ACC112 (cell line): ENCODE measurements around the gene RSPH1.

Experiments used
- H2AFZ ChIP-seq: fragments of 200-600 bp; sonication (generic); one replicate; pipeline ENCODE4 v1.6.0; 2017; ENCODE audit warnings: antibody characterized with exemption, low read length; ENCODE audit not compliant: unreplicated experiment
- H3K27ac ChIP-seq: fragments of 200-600 bp; sonication (generic); 2 replicates; pipeline ENCODE4 v1.5.1; 2014; ENCODE audit warnings: low read depth, mild to moderate bottlenecking, antibody characterized with exemption, low read length, moderate library complexity
- H3K27me3 ChIP-seq: fragments of 200-600 bp; sonication (generic); 2 replicates; pipeline ENCODE4 v1.6.1; 2014; ENCODE audit warnings: mild to moderate bottlenecking, antibody characterized with exemption, low read length, moderate library complexity, mixed read lengths; ENCODE audit not compliant: insufficient read depth
- H3K36me3 ChIP-seq: fragments of 200-600 bp; sonication (generic); 2 replicates; pipeline ENCODE4 v1.6.1; 2016; ENCODE audit warnings: mild to moderate bottlenecking, antibody characterized with exemption, low read length, moderate library complexity, mixed read lengths; ENCODE audit not compliant: insufficient read depth
- H3K4me1 ChIP-seq: fragments of 200-600 bp; sonication (generic); one replicate; pipeline ENCODE4 v1.6.1; 2016; ENCODE audit warnings: low read length, mixed read lengths; ENCODE audit not compliant: insufficient read depth, unreplicated experiment, control insufficient read depth
- H3K4me3 ChIP-seq: fragments of 200-600 bp; sonication (generic); 2 replicates; pipeline ENCODE4 v1.5.1; 2014; ENCODE audit warnings: mild to moderate bottlenecking, low read depth, low read length
- H3K79me2 ChIP-seq: fragments of 200-600 bp; sonication (generic); one replicate; pipeline ENCODE4 v1.6.0; 2016; ENCODE audit warnings: low read length; ENCODE audit not compliant: control insufficient read depth, unreplicated experiment, insufficient read depth

RSPH1 gene

DNA sequence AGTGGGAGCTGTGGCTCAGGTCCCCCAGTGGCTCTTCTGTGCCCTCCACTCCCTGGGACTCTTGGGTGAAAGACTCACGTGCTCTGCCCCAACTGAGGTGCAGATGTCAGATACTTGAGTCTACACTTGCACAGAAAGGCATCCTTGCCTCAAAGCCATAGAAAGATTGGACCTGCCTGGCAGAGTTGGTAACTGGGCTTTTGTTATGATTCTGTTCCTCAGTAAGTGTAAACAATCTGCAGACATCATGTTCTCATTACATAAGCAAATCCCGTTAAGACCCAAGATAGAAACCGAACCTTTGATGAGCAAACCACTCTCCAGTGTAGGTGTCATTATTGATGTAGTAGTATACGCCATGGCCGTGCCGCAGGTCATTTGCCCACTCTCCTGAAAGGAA, 10.0 kb downstream of the RSPH1 start:
- Histone ChIP-seq H3K79me2 (no peaks in the 10 kb centered on the region), H3K27ac (no peak overlapping the region), H3K4me3 (no peak overlapping the region), H3K4me1 (no peaks in the 10 kb centered on the region), H3K27me3 (peaks cover 73% of the 10 kb centered on the region), H2AFZ (no peak overlapping the region), H3K36me3 (no peaks in the 10 kb centered on the region)

DNA sequence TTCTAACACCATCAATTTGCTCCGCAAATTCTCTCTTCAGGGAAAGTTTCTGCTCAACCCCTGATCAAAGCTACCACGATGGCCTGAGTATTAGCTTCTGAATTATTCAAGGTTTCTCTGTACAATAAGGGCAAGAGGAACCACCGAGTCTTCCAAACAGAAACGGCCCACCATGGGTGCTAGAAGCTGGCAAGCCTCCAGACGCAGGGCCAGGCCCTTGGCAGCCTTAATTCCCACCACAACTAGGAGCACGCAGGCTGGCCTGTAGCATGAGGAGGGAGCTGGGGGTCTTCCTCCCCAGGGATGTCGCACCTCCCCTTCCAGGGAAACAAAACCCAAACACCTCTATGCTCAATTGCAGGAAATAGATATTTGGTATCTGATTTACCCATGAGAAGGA, 11.1 kb downstream of the RSPH1 start:
- peaks cover 62% of the 10 kb centered on the region for H3K27me3 ChIP-seq

DNA sequence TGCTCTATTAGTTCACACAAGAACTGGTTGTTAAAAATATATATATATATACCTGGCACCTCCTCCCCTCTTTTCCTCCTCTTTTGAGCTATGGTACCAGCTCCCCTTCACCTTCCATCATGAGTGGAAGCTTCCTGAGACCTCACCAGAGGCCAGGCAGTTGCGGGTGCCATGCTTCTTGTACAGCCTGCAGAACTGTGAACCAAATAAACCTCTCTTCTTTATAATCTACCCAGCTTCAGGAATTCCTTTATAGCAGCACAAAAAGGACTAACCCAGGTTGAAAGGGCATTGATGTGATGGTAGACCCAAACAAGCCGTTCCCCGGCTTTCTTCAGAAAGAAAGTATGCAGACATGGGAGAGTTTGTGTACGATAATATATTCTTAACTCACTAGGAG, 14.9 kb downstream of the RSPH1 start:
- Histone ChIP-seq H3K27me3 (peaks cover 43% of the 10 kb centered on the region), H2AFZ (no peak overlapping the region), H3K4me1 (no peaks in the 10 kb centered on the region), H3K36me3 (no peaks in the 10 kb centered on the region), H3K79me2 (no peaks in the 10 kb centered on the region), H3K27ac (no peak overlapping the region), H3K4me3 (no peak overlapping the region)

More for the DNA sequence above, 11.1 kb downstream of the RSPH1 start:
- H3K4me1 ChIP-seq, result no peaks in the 10 kb centered on the region
- H3K36me3 ChIP-seq, result no peaks in the 10 kb centered on the region
- H3K79me2 ChIP-seq, result no peaks in the 10 kb centered on the region
- H3K27ac ChIP-seq, result no peak overlapping the region
- H2AFZ ChIP-seq, result no peak overlapping the region
- no peak overlapping the region for H3K4me3 ChIP-seq

DNA sequence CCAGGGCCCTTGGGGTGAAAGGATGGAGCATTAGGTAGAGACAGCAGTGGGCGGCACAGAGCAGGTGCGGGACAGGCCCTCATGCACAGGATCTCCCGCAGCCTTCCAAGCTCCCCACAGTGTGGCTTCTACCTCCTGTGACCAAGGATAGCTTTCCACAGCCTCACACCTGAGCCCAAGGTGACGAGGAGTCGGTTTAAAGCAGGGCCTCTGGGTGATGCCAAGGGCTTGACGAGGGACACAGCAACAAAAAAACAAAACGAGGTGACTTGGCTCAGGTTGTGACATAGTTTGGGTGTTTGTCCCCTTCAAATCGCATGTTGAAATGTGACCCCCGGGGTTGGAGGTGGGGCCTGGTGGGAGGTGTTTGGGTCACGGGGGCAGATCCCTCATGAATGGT, 15.3 kb downstream of the RSPH1 start:
- no peaks in the 10 kb centered on the region for H3K79me2 ChIP-seq
- no peak overlapping the region for H3K4me3 ChIP-seq
- no peaks in the 10 kb centered on the region for H3K36me3 ChIP-seq
- no peaks in the 10 kb centered on the region for H3K4me1 ChIP-seq
- H3K27ac ChIP-seq, result no peak overlapping the region
- no peak overlapping the region for H2AFZ ChIP-seq
- peaks cover 38% of the 10 kb centered on the region for H3K27me3 ChIP-seq

DNA sequence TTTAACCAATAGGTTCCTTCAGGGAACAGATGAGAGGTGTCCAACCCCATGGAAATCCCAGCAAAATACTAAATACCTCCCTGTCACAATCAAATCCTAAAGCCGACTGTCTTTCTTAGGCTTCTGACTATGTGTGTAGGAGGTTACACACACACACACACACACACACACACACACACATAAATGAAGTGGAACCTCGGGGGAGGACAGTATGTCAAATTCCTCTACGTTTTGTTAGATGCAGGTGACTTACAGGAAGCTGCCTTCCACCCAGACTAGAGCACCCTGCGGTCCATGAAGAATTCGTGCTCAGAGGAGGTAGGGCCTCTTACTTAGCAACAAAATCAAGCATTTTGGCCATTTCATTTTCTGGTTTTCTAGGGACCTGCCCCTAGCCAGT, 16.4 kb downstream of the RSPH1 start:
- Histone ChIP-seq H3K27ac (no peak overlapping the region), H3K36me3 (no peaks in the 10 kb centered on the region), H3K4me3 (no peak overlapping the region), H3K27me3 (peaks cover 29% of the 10 kb centered on the region), H2AFZ (no peak overlapping the region), H3K79me2 (no peaks in the 10 kb centered on the region), H3K4me1 (peaks cover 3% of the 10 kb centered on the region)

DNA sequence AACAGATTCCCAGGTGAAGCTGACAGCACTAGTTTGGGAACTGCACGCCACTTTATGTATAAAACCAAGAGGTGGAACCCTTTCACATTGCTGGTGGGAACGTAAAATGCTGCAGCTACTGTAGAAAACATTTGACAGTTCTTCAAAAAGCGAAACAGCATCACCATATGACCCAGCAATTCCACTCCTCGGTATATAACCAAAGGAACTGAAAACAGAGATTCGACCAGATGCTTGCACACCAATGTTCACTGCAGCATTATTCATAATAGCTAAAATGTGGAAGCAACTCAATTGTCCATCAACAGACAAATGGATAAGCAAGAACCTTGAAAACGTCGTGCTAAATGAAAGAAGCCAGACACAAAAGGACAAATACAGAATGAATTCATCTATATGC, 17.5 kb downstream of the RSPH1 start:
- Histone ChIP-seq H2AFZ (no peak overlapping the region), H3K4me3 (no peak overlapping the region), H3K36me3 (no peaks in the 10 kb centered on the region), H3K27ac (no peak overlapping the region), H3K4me1 (peaks cover 13% of the 10 kb centered on the region), H3K79me2 (no peaks in the 10 kb centered on the region), H3K27me3 (peaks cover 29% of the 10 kb centered on the region)

DNA sequence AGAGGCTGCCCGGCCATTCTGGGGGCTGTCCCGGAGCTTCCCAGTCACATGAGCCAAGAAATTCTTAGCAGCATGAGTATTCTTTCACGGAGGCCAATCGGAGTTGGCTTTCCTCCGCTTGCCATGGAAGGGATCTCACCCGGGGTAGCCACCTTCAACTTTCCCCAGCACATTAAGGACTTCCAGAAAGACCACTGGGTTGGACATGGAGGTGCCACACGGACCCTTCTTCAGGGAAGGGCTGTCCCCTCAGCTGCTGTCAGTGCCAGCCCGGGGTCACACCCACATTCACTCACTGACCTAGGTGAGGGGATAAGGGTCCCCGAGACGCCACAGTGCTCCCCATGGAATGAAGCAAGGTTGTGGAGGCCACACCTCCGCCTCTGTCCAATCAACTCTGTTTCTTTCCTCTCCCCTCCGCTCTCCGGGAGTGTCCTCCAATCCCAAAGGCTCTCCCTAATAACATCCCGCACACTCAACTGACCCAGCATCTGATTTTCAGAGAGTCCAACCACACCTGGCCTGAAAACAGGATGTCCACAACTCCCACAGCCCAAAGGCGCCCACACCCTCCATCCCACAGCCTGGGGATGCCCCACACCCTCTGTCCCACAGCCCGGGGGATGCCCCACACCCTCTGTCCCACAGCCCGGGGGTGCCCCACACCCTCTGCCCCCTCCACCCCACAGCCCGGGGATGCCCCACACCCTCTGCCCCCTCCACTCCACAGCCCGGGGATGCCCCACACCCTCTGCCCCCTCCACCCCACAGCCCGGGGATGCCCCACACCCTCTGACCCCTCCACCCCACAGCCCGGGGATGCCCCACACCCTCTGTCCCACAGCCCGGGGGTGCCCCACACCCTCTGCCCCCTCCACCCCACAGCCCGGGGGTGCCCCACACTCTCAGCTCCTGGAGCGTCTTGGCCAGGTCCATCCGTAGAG, 19.4 kb downstream of the RSPH1 start:
- no peak overlapping the region for H3K27ac ChIP-seq
- H2AFZ ChIP-seq, result no peak overlapping the region
- H3K79me2 ChIP-seq, result no peaks in the 10 kb centered on the region
- no peak overlapping the region for H3K4me3 ChIP-seq
- peaks cover 21% of the 10 kb centered on the region; the same call in 1 of the 2 replicates for H3K27me3 ChIP-seq
- H3K4me1 ChIP-seq, result peaks cover 14% of the 10 kb centered on the region
- no peaks in the 10 kb centered on the region for H3K36me3 ChIP-seq

DNA sequence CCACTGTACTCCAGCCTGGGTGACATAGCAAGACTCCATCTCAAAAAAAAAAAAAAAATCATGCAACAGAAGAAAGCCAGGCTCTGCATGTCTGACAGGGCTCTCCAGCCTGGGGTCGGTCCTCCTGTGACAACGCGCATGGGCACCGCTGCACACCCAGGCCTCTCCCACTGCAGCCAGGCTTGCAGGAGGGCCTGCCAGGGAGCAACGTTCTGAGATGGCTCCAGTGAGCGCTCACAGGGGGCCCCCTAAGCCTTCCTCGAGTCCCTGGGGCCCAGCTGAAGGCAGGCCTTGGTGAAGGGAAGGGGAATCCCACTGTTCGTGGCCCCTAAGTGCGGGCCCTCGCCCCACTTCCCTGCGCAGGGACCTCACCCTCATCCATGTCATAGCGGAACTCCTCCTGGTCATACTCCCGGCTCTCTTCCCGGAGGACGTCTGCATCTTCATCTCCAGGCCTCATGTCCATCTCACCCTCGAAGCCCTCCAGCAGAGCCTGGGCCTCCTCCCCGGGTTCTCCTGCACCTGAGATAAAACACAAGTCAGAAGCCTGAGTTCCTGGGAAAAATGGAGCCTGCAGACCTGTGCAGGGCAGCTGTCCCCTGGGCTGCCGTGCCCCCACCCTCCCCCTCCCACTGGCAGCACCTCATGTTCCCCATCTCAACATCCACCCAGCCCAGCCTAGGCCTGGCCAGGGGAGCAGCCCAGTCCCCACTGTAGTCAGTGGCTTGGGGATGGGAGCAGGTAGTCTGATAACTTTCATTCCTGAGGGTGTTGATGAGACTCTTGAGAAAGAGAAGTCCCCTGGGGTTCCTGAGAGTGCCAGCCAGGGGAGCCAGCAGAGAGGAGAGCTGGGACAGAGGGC, 20.3 kb downstream of the RSPH1 start:
- no peaks in the 10 kb centered on the region for H3K36me3 ChIP-seq
- peaks cover 19% of the 10 kb centered on the region; the same call in 1 of the 2 replicates for H3K27me3 ChIP-seq
- H3K79me2 ChIP-seq, result no peaks in the 10 kb centered on the region
- no peak overlapping the region for H3K4me3 ChIP-seq
- no peak overlapping the region for H2AFZ ChIP-seq
- peaks cover 14% of the 10 kb centered on the region for H3K4me1 ChIP-seq
- H3K27ac ChIP-seq, result no peak overlapping the region

DNA sequence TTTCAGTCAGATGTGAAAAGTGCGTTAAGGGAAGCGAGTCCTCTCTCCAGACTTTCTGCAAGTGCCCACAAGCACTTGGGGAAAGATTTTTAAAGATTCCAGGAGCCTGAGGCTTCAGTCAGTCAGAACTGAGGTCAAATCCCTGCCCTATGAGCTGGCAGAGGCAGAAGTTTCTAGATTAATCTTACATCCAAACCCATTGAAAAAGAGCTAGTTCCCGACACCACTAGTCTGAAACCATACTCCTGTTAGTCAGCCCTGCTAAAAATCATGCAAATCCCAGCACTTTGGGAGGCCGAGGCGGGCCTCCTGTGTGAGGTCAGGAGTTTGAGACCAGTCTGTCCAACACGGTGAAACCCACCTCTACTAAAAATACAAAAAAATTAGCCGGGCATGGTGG, 21.0 kb downstream of the RSPH1 start:
- H3K79me2 ChIP-seq, result no peaks in the 10 kb centered on the region
- H3K27me3 ChIP-seq, result peaks cover 19% of the 10 kb centered on the region; the same call in 1 of the 2 replicates
- H3K36me3 ChIP-seq, result no peaks in the 10 kb centered on the region
- H3K4me1 ChIP-seq, result peaks cover 14% of the 10 kb centered on the region
- no peak overlapping the region for H3K27ac ChIP-seq
- H2AFZ ChIP-seq, result no peak overlapping the region
- no peak overlapping the region for H3K4me3 ChIP-seq

DNA sequence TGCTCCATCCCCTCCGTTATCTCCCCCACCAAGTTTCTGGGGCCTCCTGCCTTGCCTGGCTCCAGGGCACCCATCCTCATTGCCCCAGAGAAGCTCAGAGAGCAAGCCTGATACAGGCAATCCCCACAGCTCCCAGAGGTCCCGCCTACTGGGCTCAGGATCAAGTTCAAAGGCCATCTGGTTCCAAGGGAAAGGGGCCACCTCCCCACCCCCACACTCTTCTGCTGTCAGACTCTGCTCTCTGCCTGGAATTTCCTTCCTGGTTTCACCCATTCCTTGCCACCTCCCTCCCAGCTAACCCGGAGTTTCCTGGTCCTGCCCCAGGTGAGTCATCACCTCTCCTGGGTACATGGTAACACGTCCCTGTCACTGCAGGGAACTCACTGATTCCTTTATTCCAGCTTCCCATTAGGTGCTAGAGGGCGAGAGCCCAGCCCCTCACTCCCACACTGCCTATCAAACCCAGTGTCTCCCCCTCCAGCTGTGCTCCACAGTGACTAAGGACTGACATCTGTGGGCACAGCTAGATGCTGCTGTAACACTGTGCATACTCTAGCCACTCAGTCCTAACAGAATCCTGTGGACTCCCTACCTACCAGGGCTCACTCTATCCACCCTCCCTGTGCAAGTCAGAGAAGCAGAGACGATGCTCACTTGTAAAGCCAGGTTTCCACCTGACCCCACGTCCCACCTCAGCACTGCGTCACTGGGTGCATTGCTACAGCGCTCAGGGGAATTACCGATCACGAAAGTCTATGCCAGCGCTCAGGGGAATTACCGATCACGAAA, 21.8 kb downstream of the RSPH1 start:
- no peak overlapping the region for H3K4me3 ChIP-seq
- no peak overlapping the region for H3K27ac ChIP-seq
- no peaks in the 10 kb centered on the region for H3K36me3 ChIP-seq
- H3K79me2 ChIP-seq, result no peaks in the 10 kb centered on the region
- H3K27me3 ChIP-seq, result peaks cover 16% of the 10 kb centered on the region; the same call in 1 of the 2 replicates
- H3K4me1 ChIP-seq, result peaks cover 14% of the 10 kb centered on the region
- peak overlapping the region; percentile 47 for H2AFZ ChIP-seq
